C4-2B (cell line): Measurements from ENCODE around the gene NT5C1A.

Experiments used
- CTCF ChIP-seq: fragments of 450-650 bp; conservative IDR thresholded peaks from 2 replicates; pipeline ENCODE4 v1.5.1; 2017; ENCODE audit warnings: mild to moderate bottlenecking
- ZFX ChIP-seq: fragments of 450-650 bp; IDR thresholded peaks from 2 replicates; pipeline ENCODE4 v1.6.1; 2017

- TF ChIP-seq ZFX (no peak), CTCF (no peak)
Measured at GRCh38 chr1:39691383-39692151, 19.7 kb upstream of the NT5C1A start, which contains the start of gene HPCAL4.
